Loucy (cell line): ENCODE measurements around the gene GALNT18.

Source experiments
- H2AFZ ChIP-seq: fragments of 200-600 bp; sonication (generic); 2 replicates; pipeline ENCODE4 v1.6.0; 2016; ENCODE audit warnings: antibody characterized with exemption, mild to moderate bottlenecking, low read length, moderate library complexity
- H3F3A ChIP-seq: fragments of 200-600 bp; 2 replicates; pipeline ENCODE4 v1.6.0; 2016; ENCODE audit warnings: antibody characterized with exemption, low read depth, mild to moderate bottlenecking
- H3K27me3 ChIP-seq: fragments of 200-600 bp; sonication (generic); 2 replicates; pipeline ENCODE4 v1.6.1; 2014; ENCODE audit warnings: low read length, mild to moderate bottlenecking; ENCODE audit not compliant: insufficient read depth, poor library complexity, severe bottlenecking
- H3K36me3 ChIP-seq: fragments of 200-600 bp; sonication (generic); 2 replicates; pipeline ENCODE4 v1.6.1; 2016; ENCODE audit warnings: low read length; ENCODE audit not compliant: insufficient read depth
- H3K4me1 ChIP-seq: fragments of 200-600 bp; sonication (generic); 2 replicates; pipeline ENCODE4 v1.5.1; 2014; ENCODE audit warnings: low read length, mild to moderate bottlenecking; ENCODE audit not compliant: insufficient read depth, poor library complexity, severe bottlenecking
- H3K4me2 ChIP-seq: fragments of 200-600 bp; sonication (generic); 2 replicates; pipeline ENCODE4 v1.6.0; 2014; ENCODE audit warnings: antibody characterized with exemption, low read length, low read depth, mild to moderate bottlenecking; ENCODE audit not compliant: poor library complexity, severe bottlenecking
- H3K4me3 ChIP-seq: fragments of 200-600 bp; sonication (generic); 2 replicates; pipeline ENCODE4 v1.5.1; 2014; ENCODE audit warnings: low read length, mild to moderate bottlenecking, mixed read lengths; ENCODE audit not compliant: poor library complexity, severe bottlenecking
- H3K79me2 ChIP-seq: fragments of 200-600 bp; sonication (generic); 2 replicates; pipeline ENCODE4 v1.6.1; 2014; ENCODE audit warnings: low read length; ENCODE audit not compliant: insufficient read depth
- H3K9ac ChIP-seq: fragments of 200-600 bp; sonication (generic); 2 replicates; pipeline ENCODE4 v1.6.0; 2014; ENCODE audit warnings: mild to moderate bottlenecking, low read depth, low read length, moderate library complexity; ENCODE audit not compliant: poor library complexity, severe bottlenecking
- H3K9me2 ChIP-seq: fragments of 200-600 bp; sonication (generic); replicated peaks from 2 replicates; pipeline ENCODE4 v1.6.1; 2016; ENCODE audit warnings: low read depth, low read length, mixed read lengths
- H3K9me3 ChIP-seq: fragments of 200-600 bp; sonication (generic); 2 replicates; pipeline ENCODE4 v1.6.1; 2014; ENCODE audit warnings: mild to moderate bottlenecking, antibody characterized with exemption, low read length, low read depth; ENCODE audit not compliant: insufficient read depth
- H4K20me1 ChIP-seq: fragments of 200-600 bp; sonication (generic); 2 replicates; pipeline ENCODE4 v1.6.0; 2014; ENCODE audit warnings: antibody characterized with exemption, low read length, mild to moderate bottlenecking; ENCODE audit not compliant: insufficient read depth, poor library complexity, severe bottlenecking
- CTCF ChIP-seq: fragments of 200-600 bp; sonication (generic); conservative IDR thresholded peaks from 2 replicates; pipeline ENCODE4 v1.5.1; 2014; ENCODE audit warnings: mild to moderate bottlenecking, antibody characterized with exemption, low read length
- EZH2phosphoT487 ChIP-seq: fragments of 200-600 bp; IDR thresholded peaks from 2 replicates; pipeline ENCODE4 v1.6.1; 2018; ENCODE audit warnings: antibody characterized with exemption, mild to moderate bottlenecking, moderate library complexity, borderline replicate concordance

GALNT18 gene

GRCh38 chr11:11519184-11519583 lies 102.6 kb downstream of the GALNT18 start:
- TF ChIP-seq EZH2phosphoT487, result no peak
- no peak for TF ChIP-seq CTCF
- Histone ChIP-seq H3K9me3 (no peaks in the 10 kb centered on the region), H3K36me3 (no peaks in the 10 kb centered on the region), H3K4me3 (no peak overlapping the region), H3K9ac (no peak overlapping the region), H3K4me1 (no peaks in the 10 kb centered on the region), H2AFZ (no peak overlapping the region), H3K9me2 (no peaks in the 10 kb centered on the region), H3K27me3 (no peaks in the 10 kb centered on the region), H3F3A (no peaks in the 10 kb centered on the region), H3K79me2 (no peaks in the 10 kb centered on the region), H3K4me2 (no peak overlapping the region), H4K20me1 (no peaks in the 10 kb centered on the region)

DNA sequence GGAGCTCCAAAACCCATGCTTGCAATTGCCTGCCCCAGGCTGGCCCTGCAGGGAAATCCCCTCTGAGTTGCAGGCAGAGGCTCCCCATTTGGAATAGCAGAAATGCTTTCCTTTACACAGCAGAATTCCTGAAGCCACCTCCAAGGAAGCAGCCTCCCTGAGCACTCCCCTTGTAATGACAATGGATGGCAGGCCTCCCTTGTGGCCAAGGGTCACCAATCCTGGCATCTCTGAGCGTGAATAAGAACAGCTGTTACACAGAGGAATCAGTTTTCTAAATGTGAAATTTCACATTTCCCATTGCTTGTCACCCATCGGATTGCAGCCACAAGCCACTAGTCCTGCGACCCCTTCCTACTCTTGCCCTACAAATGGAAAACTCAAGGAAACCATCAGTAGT lies 107.6 kb downstream of the GALNT18 start:
- TF ChIP-seq CTCF (no peak), EZH2phosphoT487 (no peak)
- no peaks in the 10 kb centered on the region for H3K79me2 ChIP-seq

DNA sequence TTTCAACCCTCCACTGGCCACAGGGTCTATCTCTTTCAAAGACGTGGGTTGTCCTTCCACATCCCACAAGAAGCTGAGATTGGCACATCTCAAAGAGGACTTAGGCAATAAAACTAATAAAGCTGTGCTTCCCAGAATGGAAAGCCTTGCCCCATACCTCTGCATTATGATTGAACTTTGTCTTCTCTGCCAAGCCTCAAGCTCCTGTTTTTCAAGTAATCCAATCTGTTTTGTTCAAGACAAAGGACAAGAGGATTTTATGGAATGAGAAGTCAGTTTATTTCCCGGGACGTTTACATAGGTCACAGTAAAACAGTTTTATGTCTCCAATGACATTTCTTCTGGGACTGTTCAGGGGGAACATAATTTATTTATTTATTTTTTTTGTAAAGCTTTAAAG lies 108.4 kb downstream of the GALNT18 start:
- no peaks in the 10 kb centered on the region for H3K27me3 ChIP-seq
- no peak overlapping the region for H3K4me2 ChIP-seq
- H3K4me1 ChIP-seq, result no peaks in the 10 kb centered on the region
- H3K36me3 ChIP-seq, result no peaks in the 10 kb centered on the region
- H4K20me1 ChIP-seq, result no peaks in the 10 kb centered on the region
- no peak overlapping the region for H3K9ac ChIP-seq
- H3F3A ChIP-seq, result no peaks in the 10 kb centered on the region
- no peaks in the 10 kb centered on the region for H3K9me2 ChIP-seq
- H3K79me2 ChIP-seq, result no peaks in the 10 kb centered on the region
- no peak overlapping the region for H2AFZ ChIP-seq
- H3K9me3 ChIP-seq, result no peaks in the 10 kb centered on the region
- no peak for TF ChIP-seq EZH2phosphoT487
- TF ChIP-seq CTCF, result no peak
- no peak overlapping the region for H3K4me3 ChIP-seq

More for the DNA sequence above, 107.6 kb downstream of the GALNT18 start:
- no peaks in the 10 kb centered on the region for H3K9me2 ChIP-seq
- H3K4me2 ChIP-seq, result no peak overlapping the region
- H4K20me1 ChIP-seq, result no peaks in the 10 kb centered on the region
- no peak overlapping the region for H2AFZ ChIP-seq
- no peaks in the 10 kb centered on the region for H3K36me3 ChIP-seq
- no peaks in the 10 kb centered on the region for H3K4me1 ChIP-seq
- H3K9ac ChIP-seq, result no peak overlapping the region
- H3K27me3 ChIP-seq, result no peaks in the 10 kb centered on the region
- no peak overlapping the region for H3K4me3 ChIP-seq
- no peaks in the 10 kb centered on the region for H3F3A ChIP-seq
- no peaks in the 10 kb centered on the region for H3K9me3 ChIP-seq
